ENCODE data around the gene C1orf210.
A peak's percentile ranks its signal among the peaks of the same experiment; 100 is the strongest.

The C1orf210 gene

GRCh38 chr1:43285269-43285990 is at the start of gene C1orf210:
Gene C1orf210 (minus strand): TSS chr1:43285581. CDS start chr1:43283270, 2,311 bp downstream.
- DNase-seq: no peak

GRCh38 chr1:43334453-43335205 is 49.2 kb upstream of the C1orf210 start:
- peak; percentile 17 for DNase-seq

GRCh38 chr1:43331688-43332087 is 46.3 kb upstream of the C1orf210 start:
- DNase-seq: no peak

- peak; percentile 79 for DNase-seq
Measured at GRCh38 chr1:43329995-43330751, 44.8 kb upstream of the C1orf210 start.

GRCh38 chr1:43327549-43328292 is 42.3 kb upstream of the C1orf210 start:
- DNase-seq: no peak

- DNase-seq: no peak
Measured at GRCh38 chr1:43325381-43325780, 40.0 kb upstream of the C1orf210 start.

- no peak for DNase-seq
Measured at GRCh38 chr1:43324810-43325209, 39.4 kb upstream of the C1orf210 start.

GRCh38 chr1:43322506-43322905 is 37.1 kb upstream of the C1orf210 start:
- peak; percentile 51 for DNase-seq

- peak; percentile 55 for DNase-seq
Measured at GRCh38 chr1:43321331-43321891, 36.0 kb upstream of the C1orf210 start.

- DNase-seq: peak; percentile 31
Measured at GRCh38 chr1:43319766-43320165, 34.4 kb upstream of the C1orf210 start.

GRCh38 chr1:43319288-43319687 is 33.9 kb upstream of the C1orf210 start:
- DNase-seq: peak; percentile 36

GRCh38 chr1:43318831-43319230 is 33.5 kb upstream of the C1orf210 start:
- no peak for DNase-seq

GRCh38 chr1:43317817-43318471 is 32.6 kb upstream of the C1orf210 start:
- no peak for DNase-seq

GRCh38 chr1:43316738-43317520 is 31.5 kb upstream of the C1orf210 start:
- no peak for DNase-seq

GRCh38 chr1:43315963-43316737 is 30.8 kb upstream of the C1orf210 start:
- DNase-seq: no peak

- DNase-seq: no peak
Measured at GRCh38 chr1:43315481-43315880, 30.1 kb upstream of the C1orf210 start.

GRCh38 chr1:43314233-43314632 is 28.9 kb upstream of the C1orf210 start:
- no peak for DNase-seq

- no peak for DNase-seq
Measured at GRCh38 chr1:43313771-43314170, 28.4 kb upstream of the C1orf210 start.

GRCh38 chr1:43312663-43313515 is 27.5 kb upstream of the C1orf210 start:
- DNase-seq: no peak
